MM.1S (cell line): ENCODE results near the gene NCBP2L.

Experiments
- DNase-seq: peaks from one replicate; pipeline ENCODE4 v3.0.0-alpha.2; 2015
- H2AFZ ChIP-seq: fragments of 300-600 bp; sonication (generic); 2 replicates; pipeline ENCODE4 v1.6.0; 2016; ENCODE audit warnings: antibody characterized with exemption, low read length
- H3F3A ChIP-seq: fragments of 300-600 bp; sonication (generic); 2 replicates; pipeline ENCODE4 v1.6.1; 2016; ENCODE audit warnings: mild to moderate bottlenecking, antibody characterized with exemption, low read length, moderate library complexity, mixed read lengths; ENCODE audit not compliant: insufficient read depth
- H3K27ac ChIP-seq: fragments of 300-600 bp; sonication (generic); 2 replicates; pipeline ENCODE4 v1.5.1; 2016; ENCODE audit warnings: mild to moderate bottlenecking, low read length
- H3K27me3 ChIP-seq: fragments of 300-600 bp; sonication (generic); replicated peaks from 2 replicates; pipeline ENCODE4 v1.6.0; 2016; ENCODE audit warnings: low read length; ENCODE audit not compliant: insufficient read depth
- H3K36me3 ChIP-seq: fragments of 300-600 bp; sonication (generic); replicated peaks from 2 replicates; pipeline ENCODE4 v1.6.1; 2016; ENCODE audit warnings: mild to moderate bottlenecking, low read length, mixed read lengths; ENCODE audit not compliant: insufficient read depth
- H3K4me1 ChIP-seq: fragments of 300-600 bp; sonication (generic); 2 replicates; pipeline ENCODE4 v1.6.1; 2016; ENCODE audit warnings: low read length, mixed read lengths
- H3K4me2 ChIP-seq: fragments of 300-600 bp; sonication (generic); 2 replicates; pipeline ENCODE4 v1.6.0; 2016; ENCODE audit warnings: low read depth, low read length
- H3K4me3 ChIP-seq: fragments of 300-600 bp; sonication (generic); 2 replicates; pipeline ENCODE4 v1.5.1; 2016; ENCODE audit warnings: low read length, mixed read lengths
- H3K79me2 ChIP-seq: fragments of 300-600 bp; sonication (generic); 2 replicates; pipeline ENCODE4 v1.6.1; 2016; ENCODE audit warnings: mixed run types, low read length, mixed read lengths
- H3K9ac ChIP-seq: fragments of 300-600 bp; sonication (generic); 2 replicates; pipeline ENCODE4 v1.6.1; 2016; ENCODE audit warnings: low read length, mixed read lengths
- H3K9me2 ChIP-seq: fragments of 300-600 bp; sonication (generic); replicated peaks from 2 replicates; pipeline ENCODE4 v1.6.1; 2016; ENCODE audit warnings: mild to moderate bottlenecking, low read length, mixed read lengths; ENCODE audit not compliant: insufficient read depth
- H3K9me3 ChIP-seq: fragments of 300-600 bp; sonication (generic); replicated peaks from 2 replicates; pipeline ENCODE4 v1.6.1; 2016; ENCODE audit warnings: mild to moderate bottlenecking, low read length, mixed read lengths; ENCODE audit not compliant: insufficient read depth
- H4K20me1 ChIP-seq: fragments of 300-600 bp; sonication (generic); 2 replicates; pipeline ENCODE4 v1.6.1; 2016; ENCODE audit warnings: mild to moderate bottlenecking, low read length, moderate library complexity, mixed read lengths; ENCODE audit not compliant: insufficient read depth
- EZH2 ChIP-seq: fragments of 300-600 bp; sonication (generic); optimal IDR thresholded peaks from 2 replicates; pipeline ENCODE3; 2017; ENCODE audit warnings: low read depth, mild to moderate bottlenecking, antibody characterized with exemption, low read length, mixed read lengths
- EZH2phosphoT487 ChIP-seq: fragments of 300-600 bp; sonication (generic); IDR thresholded peaks from 2 replicates; pipeline ENCODE4 v1.6.1; 2018; ENCODE audit warnings: antibody characterized with exemption, low read length
- TF ChIP-seq, protein P1 (sequence below): fragments of 300-600 bp; sonication (generic); IDR thresholded peaks from 2 replicates; pipeline ENCODE4 v1.5.1; 2016; ENCODE audit warnings: antibody characterized with exemption, low read length, mixed read lengths

Gene NCBP2L

DNA sequence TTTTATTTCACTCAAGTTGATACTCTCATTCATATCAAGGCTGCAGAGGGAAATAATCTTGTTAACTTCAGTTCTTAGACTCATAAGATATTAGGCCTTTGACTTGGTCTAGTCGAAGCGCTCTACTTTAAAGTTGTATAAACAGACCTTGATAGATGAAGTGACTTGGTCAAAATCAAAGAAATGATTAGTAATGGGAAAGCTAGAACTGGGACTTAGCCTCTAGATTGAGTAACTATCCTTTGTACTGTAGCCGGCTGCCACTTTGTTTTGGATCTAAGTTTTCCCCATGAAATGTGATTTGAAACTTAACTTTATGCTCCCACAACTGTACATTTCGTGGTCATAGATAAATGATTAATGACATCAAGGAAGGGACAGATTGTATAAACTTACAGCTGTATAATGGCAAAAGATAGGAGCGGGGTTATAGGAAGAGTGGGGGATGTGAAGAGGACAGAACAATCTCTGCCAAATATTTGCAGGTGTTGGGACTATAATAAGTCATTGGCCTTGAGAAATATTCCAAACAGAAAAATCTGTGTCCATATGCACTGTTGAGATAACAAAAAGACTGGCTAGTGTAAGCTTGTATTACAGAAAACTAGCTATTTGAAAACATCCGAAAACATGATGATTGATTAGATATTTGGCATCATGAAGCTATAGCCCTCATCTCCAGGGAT is 65.3 kb downstream of the NCBP2L start:
- H4K20me1 ChIP-seq = no peaks in the 10 kb centered on the region
- H3F3A ChIP-seq = no peaks in the 10 kb centered on the region
- H3K4me1 ChIP-seq = no peaks in the 10 kb centered on the region
- DNase-seq = no peak
- no peaks in the 10 kb centered on the region for H3K79me2 ChIP-seq
- no peaks in the 10 kb centered on the region for H3K36me3 ChIP-seq
- no peak overlapping the region for H3K4me2 ChIP-seq
- no peak overlapping the region for H3K27ac ChIP-seq
- H3K4me3 ChIP-seq = no peak overlapping the region
- H3K27me3 ChIP-seq = no peaks in the 10 kb centered on the region
- TF ChIP-seq, protein P1, sequence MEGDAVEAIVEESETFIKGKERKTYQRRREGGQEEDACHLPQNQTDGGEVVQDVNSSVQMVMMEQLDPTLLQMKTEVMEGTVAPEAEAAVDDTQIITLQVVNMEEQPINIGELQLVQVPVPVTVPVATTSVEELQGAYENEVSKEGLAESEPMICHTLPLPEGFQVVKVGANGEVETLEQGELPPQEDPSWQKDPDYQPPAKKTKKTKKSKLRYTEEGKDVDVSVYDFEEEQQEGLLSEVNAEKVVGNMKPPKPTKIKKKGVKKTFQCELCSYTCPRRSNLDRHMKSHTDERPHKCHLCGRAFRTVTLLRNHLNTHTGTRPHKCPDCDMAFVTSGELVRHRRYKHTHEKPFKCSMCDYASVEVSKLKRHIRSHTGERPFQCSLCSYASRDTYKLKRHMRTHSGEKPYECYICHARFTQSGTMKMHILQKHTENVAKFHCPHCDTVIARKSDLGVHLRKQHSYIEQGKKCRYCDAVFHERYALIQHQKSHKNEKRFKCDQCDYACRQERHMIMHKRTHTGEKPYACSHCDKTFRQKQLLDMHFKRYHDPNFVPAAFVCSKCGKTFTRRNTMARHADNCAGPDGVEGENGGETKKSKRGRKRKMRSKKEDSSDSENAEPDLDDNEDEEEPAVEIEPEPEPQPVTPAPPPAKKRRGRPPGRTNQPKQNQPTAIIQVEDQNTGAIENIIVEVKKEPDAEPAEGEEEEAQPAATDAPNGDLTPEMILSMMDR = no peak
- no peak for TF ChIP-seq EZH2phosphoT487
- TF ChIP-seq EZH2 = no peak
- H2AFZ ChIP-seq = no peak overlapping the region
- H3K9me2 ChIP-seq = no peaks in the 10 kb centered on the region
- H3K9me3 ChIP-seq = no peaks in the 10 kb centered on the region
- no peak overlapping the region for H3K9ac ChIP-seq
